ENCODE measurements around the gene PRDX2. TPM values are rescaled to one million over a fixed set of nuclear protein-coding genes. Genes with fewer than 3 reads are reported as not detected.

The PRDX2 gene
- total RNA-seq, 4 donors from 2014 or later, result 357 to 551 (median 406) TPM

DNA sequence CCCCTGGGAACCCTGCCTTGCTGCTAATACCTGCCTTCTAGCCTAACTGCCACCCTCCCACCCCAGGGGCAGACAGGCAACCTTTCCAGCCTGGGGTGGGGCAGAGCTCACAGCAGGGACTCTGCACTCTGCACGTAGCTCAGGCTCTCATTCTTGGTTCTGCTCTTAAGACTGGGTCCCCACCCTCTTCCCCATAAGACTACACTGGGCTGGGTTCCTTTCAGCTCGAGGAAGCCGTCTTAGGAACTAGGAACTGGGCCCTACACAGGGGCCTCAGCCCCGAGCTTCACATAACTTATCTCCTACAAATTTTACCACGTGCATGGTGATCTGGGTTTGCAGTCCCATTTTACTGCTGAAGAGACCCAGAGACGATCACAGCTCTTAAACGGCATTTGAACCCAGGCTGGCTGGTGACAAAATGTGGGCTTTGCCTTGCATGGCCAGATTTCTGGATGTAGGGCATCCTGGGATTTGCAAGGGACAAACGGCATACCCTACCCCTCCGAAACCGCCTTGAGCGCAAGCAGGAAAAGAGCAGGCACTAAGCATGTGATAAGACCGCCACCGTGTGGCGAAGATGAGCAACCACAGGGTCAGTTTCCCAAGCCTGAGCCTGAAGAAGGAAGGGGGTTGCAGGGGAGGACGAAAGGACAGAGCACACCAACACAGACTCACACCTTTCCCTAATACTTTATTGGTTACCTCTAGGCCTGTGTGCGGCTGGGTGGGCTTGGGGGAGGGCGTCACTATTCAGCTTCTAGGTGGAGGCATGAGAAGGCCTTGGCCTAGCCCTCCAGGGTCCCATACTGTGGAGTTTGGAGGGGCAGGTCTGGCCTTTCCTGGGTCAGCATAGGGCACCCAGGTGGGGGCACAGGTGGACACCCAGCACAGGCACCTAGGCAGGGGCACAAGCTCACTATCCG is 5.2 kb downstream of the PRDX2 start:
- intact Hi-C loops (cut with DNase I; ENCODE audit: low total_unique reads) (loop anchor here (1.0 kb wide), 2 partner anchors 18 to 30 kb away; no protein-coding TSS in a partner anchor), in situ Hi-C loops (cut with MboI; ENCODE audit: low sequenced_read_pairs in 4 of 4) (loop anchor here in 2 of 4 donors (5.0 kb wide), 1 partner anchor 34 kb away; no protein-coding TSS in a partner anchor)
- Histone ChIP-seq H3K27me3 (no peaks in the 10 kb centered on the region), H3K4me3 (no peak overlapping the region), H3K9me3 (no peaks in the 10 kb centered on the region), H3K36me3 (peaks cover 0 to 22% of the 10 kb centered on the region in 2 donors), H3K4me1 (peaks cover 16 to 24% of the 10 kb centered on the region in 2 donors), H3K27ac (peak overlapping the region; percentile 20 to 47 (median 38))
- ATAC-seq, result peak in 1 of 2 donors; percentile 9
- no peak for TF ChIP-seq POLR2A (IDR thresholded peaks at IDR 0.05)
- TF ChIP-seq, protein P1, sequence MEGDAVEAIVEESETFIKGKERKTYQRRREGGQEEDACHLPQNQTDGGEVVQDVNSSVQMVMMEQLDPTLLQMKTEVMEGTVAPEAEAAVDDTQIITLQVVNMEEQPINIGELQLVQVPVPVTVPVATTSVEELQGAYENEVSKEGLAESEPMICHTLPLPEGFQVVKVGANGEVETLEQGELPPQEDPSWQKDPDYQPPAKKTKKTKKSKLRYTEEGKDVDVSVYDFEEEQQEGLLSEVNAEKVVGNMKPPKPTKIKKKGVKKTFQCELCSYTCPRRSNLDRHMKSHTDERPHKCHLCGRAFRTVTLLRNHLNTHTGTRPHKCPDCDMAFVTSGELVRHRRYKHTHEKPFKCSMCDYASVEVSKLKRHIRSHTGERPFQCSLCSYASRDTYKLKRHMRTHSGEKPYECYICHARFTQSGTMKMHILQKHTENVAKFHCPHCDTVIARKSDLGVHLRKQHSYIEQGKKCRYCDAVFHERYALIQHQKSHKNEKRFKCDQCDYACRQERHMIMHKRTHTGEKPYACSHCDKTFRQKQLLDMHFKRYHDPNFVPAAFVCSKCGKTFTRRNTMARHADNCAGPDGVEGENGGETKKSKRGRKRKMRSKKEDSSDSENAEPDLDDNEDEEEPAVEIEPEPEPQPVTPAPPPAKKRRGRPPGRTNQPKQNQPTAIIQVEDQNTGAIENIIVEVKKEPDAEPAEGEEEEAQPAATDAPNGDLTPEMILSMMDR (IDR thresholded peaks at IDR 0.05 in 4 of 5, conservative IDR thresholded peaks at IDR 0.05 in 1 of 5), result peak; percentile 93 to 98 (median 97)
- DNase-seq, result peak in 1 of 2 donors; percentile 66

DNA sequence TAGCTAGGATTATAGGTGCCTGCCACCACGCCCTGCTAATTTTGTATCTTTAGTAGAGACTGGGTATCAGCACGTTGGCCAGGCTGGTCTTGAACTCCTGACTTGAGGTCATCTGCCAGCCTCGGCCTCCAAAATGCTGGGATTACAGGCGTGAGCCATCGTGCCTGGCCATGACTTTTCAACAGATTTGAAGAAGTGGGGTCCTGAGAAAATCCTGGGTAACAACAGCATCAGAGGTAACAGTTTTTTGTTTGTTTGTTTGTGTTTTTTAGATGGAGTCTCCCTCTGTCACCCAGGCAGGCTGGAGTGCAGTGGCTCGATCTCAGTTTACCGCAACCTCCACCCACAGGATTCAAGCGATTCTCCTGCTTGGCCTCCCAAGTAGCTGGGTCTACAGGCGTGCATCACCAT is 6.6 kb downstream of the PRDX2 start:
- Histone ChIP-seq H3K27me3 (no peaks in the 10 kb centered on the region), H3K36me3 (peaks cover 0 to 14% of the 10 kb centered on the region in 2 donors), H3K9me3 (no peaks in the 10 kb centered on the region), H3K4me1 (peaks cover 14 to 17% of the 10 kb centered on the region in 2 donors), H3K27ac (peak overlapping the region; percentile 99 to 100 (median 100)), H3K4me3 (no peak overlapping the region)
- ATAC-seq (no peak), DNase-seq (no peak)
- in situ Hi-C loops (cut with MboI; ENCODE audit: low sequenced_read_pairs in 4 of 4) (loop anchor here in 2 of 4 donors (5.0 kb wide), 1 partner anchor 33 kb away; no protein-coding TSS in a partner anchor), intact Hi-C loops (cut with DNase I; ENCODE audit: low total_unique reads) (loop anchor here (5.0 kb wide), 4 partner anchors 73 to 1052 kb away; partner anchors contain the start of genes FARSA, IER2, STX10 and TNPO2)
- no peak for TF ChIP-seq POLR2A (IDR thresholded peaks at IDR 0.05)

DNA sequence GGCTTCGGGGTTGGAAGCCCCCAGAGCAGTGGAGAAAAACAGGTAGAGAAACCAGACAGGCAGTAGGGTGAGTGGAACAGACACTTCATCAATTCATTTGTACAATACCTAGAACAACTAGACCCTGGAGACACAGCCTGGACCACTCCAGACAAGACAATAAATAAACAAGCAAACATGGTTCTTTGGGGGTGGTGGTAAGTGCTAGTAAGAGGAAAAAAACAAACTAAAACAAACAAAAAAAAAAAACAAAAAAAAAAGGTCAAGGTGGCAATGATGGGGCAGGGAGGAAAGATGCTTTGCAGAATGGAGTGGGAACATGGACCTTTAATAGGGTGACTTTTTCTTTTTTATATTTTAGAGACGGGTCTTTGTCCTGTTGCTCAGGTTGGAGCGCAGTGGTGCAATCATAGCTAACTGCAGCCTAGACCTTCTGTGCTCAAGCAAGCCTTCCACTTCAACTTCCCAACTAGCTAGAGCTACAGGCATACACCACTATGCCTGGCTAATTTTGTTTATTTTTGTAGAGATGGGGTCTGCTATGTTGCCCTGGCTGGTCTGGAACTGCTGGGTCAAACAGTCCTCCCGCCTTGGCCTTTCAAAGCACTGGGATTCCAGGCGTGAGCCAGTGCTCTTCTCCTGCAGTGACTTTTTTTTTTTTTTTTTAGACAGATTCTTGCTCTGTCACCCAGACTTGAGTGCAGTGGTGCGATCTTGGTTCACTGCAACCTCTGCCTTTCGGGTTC is 7.2 kb downstream of the PRDX2 start:
- H3K27me3 ChIP-seq, result no peaks in the 10 kb centered on the region
- peaks cover 0 to 8% of the 10 kb centered on the region in 2 donors for H3K36me3 ChIP-seq
- in situ Hi-C loops (cut with MboI; ENCODE audit: low sequenced_read_pairs in 4 of 4), result no loop called here
- DNase-seq (no peak), ATAC-seq (no peak)
- H3K9me3 ChIP-seq, result no peaks in the 10 kb centered on the region
- TF ChIP-seq, protein P1 (IDR thresholded peaks at IDR 0.05 in 4 of 5, conservative IDR thresholded peaks at IDR 0.05 in 1 of 5), result no peak
- TF ChIP-seq POLR2A (IDR thresholded peaks at IDR 0.05), result no peak
- H3K4me1 ChIP-seq, result peaks cover 16 to 18% of the 10 kb centered on the region in 2 donors
- peak overlapping the region; percentile 99 to 100 (median 100) for H3K27ac ChIP-seq
- H3K4me3 ChIP-seq, result peak overlapping the region; percentile 91 to 98 (median 94)
- intact Hi-C loops (cut with DNase I; ENCODE audit: low total_unique reads), result loop anchor here (5.0 kb wide), 4 partner anchors 72 to 1053 kb away; partner anchors contain the start of genes FARSA, IER2, STX10 and TNPO2

DNA sequence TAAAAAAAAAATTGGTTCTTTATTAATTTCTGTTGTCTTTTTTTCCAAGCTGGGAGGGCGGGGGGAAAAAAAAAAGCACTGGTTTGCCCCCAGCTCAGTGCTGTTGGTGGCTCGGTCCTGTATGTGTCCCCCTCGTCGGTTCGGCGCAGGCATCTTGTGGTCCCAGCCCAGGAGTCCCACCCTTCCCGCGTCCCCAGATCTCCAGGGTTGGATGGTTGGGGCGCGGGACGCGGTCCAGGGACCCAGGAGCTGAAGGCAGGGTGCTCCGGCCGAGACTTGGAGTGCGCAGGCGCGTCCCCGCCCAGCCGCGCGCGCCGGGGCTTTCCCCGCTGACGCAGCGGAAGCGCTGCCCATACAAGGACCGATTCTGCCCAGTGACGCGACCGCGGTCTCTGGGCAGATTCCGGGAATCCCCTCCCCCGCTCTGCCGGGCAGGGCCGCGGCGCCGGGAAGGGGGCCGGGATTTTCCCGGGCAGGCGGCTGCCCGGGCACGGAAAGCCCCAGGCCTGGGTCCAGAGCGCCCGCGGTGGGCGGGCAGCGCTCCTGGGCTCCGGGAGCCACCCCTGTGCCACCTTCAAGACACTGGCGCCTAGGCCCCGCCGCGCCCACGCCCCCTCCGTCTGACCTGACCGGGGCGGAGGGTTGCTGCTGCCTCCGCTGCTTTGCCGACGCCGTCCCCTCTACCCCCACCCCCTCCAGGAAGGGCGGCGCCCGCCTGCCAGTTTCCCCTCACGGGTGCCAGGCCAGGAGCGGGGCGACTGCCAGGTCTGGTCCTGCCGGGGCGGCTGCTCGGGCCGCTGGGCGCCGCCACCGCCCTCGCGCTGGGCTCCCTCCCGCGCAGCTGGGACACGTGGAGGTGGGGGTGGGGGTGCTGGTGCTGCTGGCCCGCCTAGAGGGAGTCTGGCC is 8.1 kb downstream of the PRDX2 start:
- Histone ChIP-seq H3K4me1 (peaks cover 24 to 27% of the 10 kb centered on the region in 2 donors), H3K27ac (peak overlapping the region; percentile 99 to 100 (median 100)), H3K4me3 (peak overlapping the region; percentile 91 to 98 (median 94)), H3K36me3 (no peaks in the 10 kb centered on the region), H3K27me3 (no peaks in the 10 kb centered on the region), H3K9me3 (no peaks in the 10 kb centered on the region)
- peak; percentile 85 to 92 for DNase-seq
- TF ChIP-seq POLR2A (IDR thresholded peaks at IDR 0.05), result peak; percentile 82 to 90
- TF ChIP-seq, protein P1 (IDR thresholded peaks at IDR 0.05 in 4 of 5, conservative IDR thresholded peaks at IDR 0.05 in 1 of 5), result peak in 2 of 5 experiments; percentile 19 to 30
- intact Hi-C loops (cut with DNase I; ENCODE audit: low total_unique reads), result loop anchor here (1.0 to 5.0 kb wide), 5 partner anchors 18 to 1054 kb away; partner anchors contain the start of genes FARSA, HOOK2, IER2 and STX10
- ATAC-seq, result peak; percentile 48 to 55
- in situ Hi-C loops (cut with MboI; ENCODE audit: low sequenced_read_pairs in 4 of 4), result no loop called here

Measured in gastrocnemius medialis (tissue), 4 donors.